ENCODE data around the gene RPRM. TPM values are rescaled to one million over a fixed set of nuclear protein-coding genes. Genes with fewer than 3 reads are reported as not detected.
"Not testable (repeated sequence)": the region's sequence is repeated elsewhere in the genome, so short reads cannot be mapped to it uniquely, and the experiment has no call there.

Gene RPRM
- total RNA-seq, 1 donor, result 0.27 TPM

DNA sequence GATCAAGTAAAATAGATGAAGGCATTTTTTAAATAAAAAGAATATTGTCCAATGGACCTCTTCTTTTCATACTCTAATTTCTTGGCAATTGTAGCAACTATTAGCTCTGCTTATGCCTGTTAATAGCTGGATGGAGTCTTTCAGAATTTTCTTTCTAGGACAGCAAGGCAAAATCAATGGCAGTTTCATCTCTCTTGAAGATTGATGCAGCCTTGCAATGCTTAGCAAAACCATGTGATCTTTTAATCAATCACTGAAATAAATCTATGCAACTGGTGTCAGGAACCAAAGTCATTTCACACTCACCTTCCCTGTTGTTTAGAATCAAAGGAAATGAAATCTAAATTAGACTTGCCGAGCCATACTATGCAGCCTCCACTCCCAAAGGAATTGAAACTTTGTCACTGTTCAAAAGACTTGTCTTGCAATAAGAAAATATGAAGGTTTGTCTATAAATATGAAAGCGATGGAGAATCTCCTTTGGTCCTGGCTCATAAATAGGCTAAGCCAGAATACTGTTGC lies 16.2 kb downstream of the RPRM start:
- TF ChIP-seq, protein P1, sequence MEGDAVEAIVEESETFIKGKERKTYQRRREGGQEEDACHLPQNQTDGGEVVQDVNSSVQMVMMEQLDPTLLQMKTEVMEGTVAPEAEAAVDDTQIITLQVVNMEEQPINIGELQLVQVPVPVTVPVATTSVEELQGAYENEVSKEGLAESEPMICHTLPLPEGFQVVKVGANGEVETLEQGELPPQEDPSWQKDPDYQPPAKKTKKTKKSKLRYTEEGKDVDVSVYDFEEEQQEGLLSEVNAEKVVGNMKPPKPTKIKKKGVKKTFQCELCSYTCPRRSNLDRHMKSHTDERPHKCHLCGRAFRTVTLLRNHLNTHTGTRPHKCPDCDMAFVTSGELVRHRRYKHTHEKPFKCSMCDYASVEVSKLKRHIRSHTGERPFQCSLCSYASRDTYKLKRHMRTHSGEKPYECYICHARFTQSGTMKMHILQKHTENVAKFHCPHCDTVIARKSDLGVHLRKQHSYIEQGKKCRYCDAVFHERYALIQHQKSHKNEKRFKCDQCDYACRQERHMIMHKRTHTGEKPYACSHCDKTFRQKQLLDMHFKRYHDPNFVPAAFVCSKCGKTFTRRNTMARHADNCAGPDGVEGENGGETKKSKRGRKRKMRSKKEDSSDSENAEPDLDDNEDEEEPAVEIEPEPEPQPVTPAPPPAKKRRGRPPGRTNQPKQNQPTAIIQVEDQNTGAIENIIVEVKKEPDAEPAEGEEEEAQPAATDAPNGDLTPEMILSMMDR (IDR thresholded peaks at IDR 0.05; ENCODE audit: insufficient read depth, low read length), result no peak
- no peak for DNase-seq (ENCODE audit: low read depth)
- H3K4me3 ChIP-seq (ENCODE audit: low read depth, low read length), result no peak overlapping the region

DNA sequence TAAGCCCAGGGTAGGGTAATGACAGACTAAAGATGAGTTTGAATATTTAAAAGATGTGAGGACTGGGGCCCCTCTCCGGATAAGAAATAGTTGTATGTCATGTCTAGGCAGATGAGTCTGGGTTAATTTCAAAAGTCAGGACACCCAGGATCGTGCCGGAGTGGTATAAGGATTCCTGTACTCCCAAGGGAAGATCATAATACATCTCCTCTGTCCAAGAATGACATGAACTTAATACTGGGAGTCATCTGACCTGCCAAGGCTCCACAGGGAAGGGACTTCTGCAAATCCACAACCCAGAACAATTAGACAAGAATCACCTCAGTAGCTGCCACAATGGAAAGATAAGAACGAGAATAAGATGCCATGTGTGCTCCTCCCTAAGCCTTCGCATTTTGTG lies 17.1 kb downstream of the RPRM start:
- H3K4me3 ChIP-seq (ENCODE audit: low read depth, low read length), result no peak overlapping the region
- TF ChIP-seq, protein P1 (IDR thresholded peaks at IDR 0.05; ENCODE audit: insufficient read depth, low read length), result no peak
- DNase-seq (ENCODE audit: low read depth), result no peak

DNA sequence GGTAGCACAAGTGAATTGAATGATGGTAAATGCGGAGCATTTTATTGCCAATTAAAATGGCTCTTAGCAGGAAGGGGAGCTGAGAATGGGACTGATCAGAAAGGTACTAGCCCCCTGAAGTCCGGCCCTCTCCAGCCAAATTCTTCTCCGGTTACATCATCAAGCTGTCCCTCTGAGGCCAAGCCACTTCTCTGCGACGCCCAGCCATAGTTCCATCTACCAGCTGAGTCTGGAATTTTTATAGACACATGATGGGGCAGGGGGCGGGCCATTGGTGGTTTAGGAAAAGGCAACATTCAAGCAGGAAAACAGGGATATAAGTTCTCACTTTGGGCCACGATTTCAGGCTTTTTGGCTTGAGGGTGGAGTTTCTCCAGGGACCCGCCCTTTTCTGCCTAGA lies 22.7 kb downstream of the RPRM start:
- DNase-seq (ENCODE audit: low read depth), result no peak
- H3K4me3 ChIP-seq (ENCODE audit: low read depth, low read length), result no peak overlapping the region
- TF ChIP-seq, protein P1 (IDR thresholded peaks at IDR 0.05; ENCODE audit: insufficient read depth, low read length), result no peak

DNA sequence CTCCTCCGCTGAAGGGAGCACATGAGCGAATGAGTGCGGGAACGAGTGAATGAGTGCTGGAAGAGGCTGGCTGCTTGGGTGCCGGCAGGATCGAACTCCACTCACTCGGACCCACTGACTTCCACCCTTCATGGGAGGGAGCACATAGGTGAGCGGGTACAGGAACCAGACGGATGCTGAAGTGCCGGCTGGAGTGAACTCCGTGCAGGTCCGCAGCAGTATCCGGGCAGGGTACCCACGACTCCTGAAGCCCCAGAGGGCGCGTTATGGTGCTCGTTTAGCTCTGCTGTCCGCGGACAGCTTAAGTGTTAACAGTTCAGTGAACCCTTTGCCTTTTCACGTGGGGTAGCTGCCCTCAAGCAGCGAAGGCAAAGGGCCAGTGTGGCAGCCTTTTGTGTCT lies 23.2 kb downstream of the RPRM start:
- DNase-seq (ENCODE audit: low read depth), result no peak
- no peak overlapping the region for H3K4me3 ChIP-seq (ENCODE audit: low read depth, low read length)
- TF ChIP-seq, protein P1 (IDR thresholded peaks at IDR 0.05; ENCODE audit: insufficient read depth, low read length), result no peak

DNA sequence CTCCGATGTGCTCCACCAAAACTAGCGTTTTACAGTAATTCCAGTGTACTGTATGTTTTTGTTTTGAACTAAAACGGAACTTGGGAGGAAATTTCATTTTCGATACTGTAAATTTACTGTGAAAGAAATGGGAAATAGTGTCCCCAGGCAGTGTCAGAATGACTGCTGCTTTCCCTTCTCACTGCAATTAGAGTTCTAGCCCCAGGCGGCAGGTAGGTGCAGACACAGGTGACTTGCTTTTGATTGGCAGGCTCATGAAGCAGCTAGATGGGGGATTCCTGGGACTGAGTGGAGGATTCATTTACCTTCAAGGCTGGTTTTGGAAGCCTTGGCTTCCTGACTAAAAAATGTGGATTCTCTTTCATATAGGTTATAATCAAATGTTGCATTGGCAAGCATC lies 27.0 kb downstream of the RPRM start:
- no peak overlapping the region for H3K4me3 ChIP-seq (ENCODE audit: low read depth, low read length)
- DNase-seq (ENCODE audit: low read depth), result no peak
- TF ChIP-seq, protein P1 (IDR thresholded peaks at IDR 0.05; ENCODE audit: insufficient read depth, low read length), result no peak

DNA sequence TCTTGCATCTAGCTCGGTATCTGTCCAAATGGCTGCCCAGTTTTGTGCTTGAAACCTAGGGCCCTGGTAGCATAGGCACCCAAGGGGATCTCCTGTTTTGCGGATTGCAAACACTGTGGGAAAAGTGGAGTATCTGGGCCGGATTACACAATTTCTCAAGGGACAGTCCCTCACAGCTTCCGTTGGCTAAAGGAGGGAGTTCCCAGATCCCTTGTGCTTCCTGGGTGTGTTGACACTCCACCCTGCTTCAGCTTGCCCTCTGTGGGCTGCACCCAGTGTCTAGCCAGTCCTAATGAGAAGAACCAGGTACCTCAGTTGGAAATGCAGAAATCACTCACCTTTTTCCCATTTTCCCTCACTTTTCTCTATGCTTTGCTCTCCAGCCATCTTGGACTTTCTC lies 35.5 kb downstream of the RPRM start:
- no peak for DNase-seq (ENCODE audit: low read depth)

DNA sequence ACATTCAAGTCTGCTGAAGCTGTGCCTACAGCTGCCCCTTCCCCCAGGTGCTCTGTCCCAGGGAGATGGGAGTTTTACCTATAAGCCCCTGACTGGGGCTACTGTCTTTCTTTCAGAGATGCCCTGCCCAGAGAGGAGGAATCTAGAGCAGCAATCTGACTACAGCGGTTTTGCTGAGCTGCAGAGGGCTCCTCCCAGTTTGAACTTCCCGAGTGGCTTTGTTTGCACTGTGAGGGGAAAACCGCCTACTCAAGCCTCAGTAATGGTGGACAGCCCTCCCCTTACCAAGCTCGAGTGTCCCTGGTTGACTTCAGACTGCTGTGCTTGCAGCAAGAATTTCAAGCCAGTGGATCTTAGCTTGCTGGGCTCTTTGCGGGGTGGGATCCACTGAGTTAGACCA lies 35.9 kb downstream of the RPRM start:
- not testable (repeated sequence) for H3K4me3 ChIP-seq (ENCODE audit: low read depth, low read length); DNase-seq (ENCODE audit: low read depth)

More for the DNA sequence above, 35.5 kb downstream of the RPRM start:
- TF ChIP-seq, protein P1 (IDR thresholded peaks at IDR 0.05; ENCODE audit: insufficient read depth, low read length), result no peak
- H3K4me3 ChIP-seq (ENCODE audit: low read depth, low read length), result no peak overlapping the region

DNA sequence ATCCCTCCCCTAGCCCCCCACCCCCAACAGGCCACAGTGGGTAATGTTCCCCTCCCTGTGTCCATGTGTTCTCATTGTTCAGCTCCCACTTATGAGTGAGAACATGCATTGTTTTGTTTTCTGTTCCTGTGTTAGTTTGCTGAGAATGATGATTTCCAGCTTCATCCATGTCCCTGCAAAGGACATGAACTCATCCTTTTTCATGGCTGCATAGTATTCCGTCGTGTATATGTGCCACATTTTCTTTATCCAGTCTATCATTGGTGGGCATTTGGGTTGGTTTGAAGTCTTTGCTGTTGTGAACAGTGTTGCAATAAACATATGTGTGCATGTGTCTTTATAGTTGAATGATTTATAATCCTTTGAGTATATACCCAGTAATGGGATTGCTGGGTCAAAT lies 38.5 kb downstream of the RPRM start:
- H3K4me3 ChIP-seq (ENCODE audit: low read depth, low read length); DNase-seq (ENCODE audit: low read depth): not testable (repeated sequence)

Data from fibroblast of the aortic adventitia (primary cell).